ENCODE data around the gene TASP1. TPM values are rescaled to one million over a fixed set of nuclear protein-coding genes. Genes with fewer than 3 reads are reported as not detected.
"Not testable (repeated sequence)": the region's sequence is repeated elsewhere in the genome, so short reads cannot be mapped to it uniquely, and the experiment has no call there.

The TASP1 gene
- total RNA-seq, 1 experiment from 2014 or later = 25.9 TPM

DNA sequence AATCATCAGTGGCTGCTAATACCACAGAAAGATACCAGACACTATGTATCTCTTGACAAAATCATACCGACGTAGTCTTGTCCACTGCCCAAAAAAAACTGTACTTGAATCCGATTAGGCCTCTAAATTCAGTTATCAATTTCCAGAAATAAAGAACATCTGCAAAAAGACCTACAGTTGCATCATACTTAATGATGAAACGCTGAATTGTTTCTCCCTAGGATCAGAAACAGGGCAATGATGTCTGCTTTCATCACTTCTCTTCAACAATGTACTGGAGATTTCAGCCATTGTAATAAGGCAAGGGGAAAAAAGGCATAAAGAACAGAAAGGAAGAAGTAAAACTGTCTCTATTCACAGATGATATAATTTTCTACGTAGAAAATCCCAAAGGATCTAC, 152.0 kb downstream of the TASP1 start:
- H3K27me3 ChIP-seq (ENCODE audit: insufficient read depth, low read depth) = no peaks in the 10 kb centered on the region
- H3K36me3 ChIP-seq (ENCODE audit: low read depth) = no peaks in the 10 kb centered on the region
- no peaks in the 10 kb centered on the region for H3K79me2 ChIP-seq (ENCODE audit: low read depth)
- no peaks in the 10 kb centered on the region; the same call in 1 of the 2 replicates for H3K9me3 ChIP-seq (ENCODE audit: insufficient read depth, low read depth)
- intact Hi-C loops (cut with micrococcal nuclease; ENCODE audit: unreplicated experiment) = no loop called here
- no peaks in the 10 kb centered on the region for H4K20me1 ChIP-seq (ENCODE audit: insufficient read depth)
- H2AFZ ChIP-seq = no peak overlapping the region
- no peaks in the 10 kb centered on the region for H3K9me2 ChIP-seq (ENCODE audit: insufficient read depth)
- H3K4me2 ChIP-seq = no peak overlapping the region
- no TSS peak for BruUV-seq (replicated peaks)
- H3K4me1 ChIP-seq (replicated peaks; ENCODE audit: insufficient read depth) = no peaks in the 10 kb centered on the region
- H3K4me3 ChIP-seq = no peak overlapping the region
- no peak for DNase-seq
- ChIA-PET CTCF (no interaction called here), POLR2A (ENCODE audit: unreplicated experiment) (no interaction called here)
- H3F3A ChIP-seq (ENCODE audit: insufficient read depth, low read depth) = peaks cover 3% of the 10 kb centered on the region; the same call in 1 of the 2 replicates
- TF ChIP-seq EZH2 (IDR thresholded peaks at IDR 0.05; ENCODE audit: low read depth) = no peak
- TF ChIP-seq, protein P1, sequence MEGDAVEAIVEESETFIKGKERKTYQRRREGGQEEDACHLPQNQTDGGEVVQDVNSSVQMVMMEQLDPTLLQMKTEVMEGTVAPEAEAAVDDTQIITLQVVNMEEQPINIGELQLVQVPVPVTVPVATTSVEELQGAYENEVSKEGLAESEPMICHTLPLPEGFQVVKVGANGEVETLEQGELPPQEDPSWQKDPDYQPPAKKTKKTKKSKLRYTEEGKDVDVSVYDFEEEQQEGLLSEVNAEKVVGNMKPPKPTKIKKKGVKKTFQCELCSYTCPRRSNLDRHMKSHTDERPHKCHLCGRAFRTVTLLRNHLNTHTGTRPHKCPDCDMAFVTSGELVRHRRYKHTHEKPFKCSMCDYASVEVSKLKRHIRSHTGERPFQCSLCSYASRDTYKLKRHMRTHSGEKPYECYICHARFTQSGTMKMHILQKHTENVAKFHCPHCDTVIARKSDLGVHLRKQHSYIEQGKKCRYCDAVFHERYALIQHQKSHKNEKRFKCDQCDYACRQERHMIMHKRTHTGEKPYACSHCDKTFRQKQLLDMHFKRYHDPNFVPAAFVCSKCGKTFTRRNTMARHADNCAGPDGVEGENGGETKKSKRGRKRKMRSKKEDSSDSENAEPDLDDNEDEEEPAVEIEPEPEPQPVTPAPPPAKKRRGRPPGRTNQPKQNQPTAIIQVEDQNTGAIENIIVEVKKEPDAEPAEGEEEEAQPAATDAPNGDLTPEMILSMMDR (conservative IDR thresholded peaks at IDR 0.05) = no peak
- no peak overlapping the region; the same call in 1 of the 2 replicates for H3K27ac ChIP-seq

DNA sequence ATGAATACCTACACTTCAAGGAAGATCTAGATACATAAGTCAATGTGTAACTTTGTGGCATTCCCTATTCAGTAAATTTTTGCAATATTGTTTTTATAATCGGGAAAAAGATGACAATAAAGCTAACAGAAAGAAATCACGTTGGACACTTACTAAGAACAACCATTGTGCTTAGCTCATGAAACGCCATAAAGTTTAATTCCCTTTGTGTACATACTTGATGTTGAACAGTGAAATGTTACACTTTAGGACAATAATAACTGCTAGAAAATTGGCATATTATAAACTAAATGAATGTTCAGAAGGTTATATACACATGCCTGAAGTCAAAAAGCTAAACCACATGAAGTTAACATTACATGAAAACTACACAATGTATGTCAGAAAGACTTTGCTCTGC, 153.2 kb downstream of the TASP1 start:
- Histone ChIP-seq H3K9me2 (ENCODE audit: insufficient read depth) (no peaks in the 10 kb centered on the region), H3K9me3 (ENCODE audit: insufficient read depth, low read depth) (no peaks in the 10 kb centered on the region; the same call in 1 of the 2 replicates), H3K4me2 (no peak overlapping the region), H3K4me1 (replicated peaks; ENCODE audit: insufficient read depth) (no peaks in the 10 kb centered on the region), H3K27me3 (ENCODE audit: insufficient read depth, low read depth) (no peaks in the 10 kb centered on the region), H3K36me3 (ENCODE audit: low read depth) (peaks cover 4% of the 10 kb centered on the region; the same call in 1 of the 2 replicates), H2AFZ (no peak overlapping the region), H3K27ac (no peak overlapping the region), H3K4me3 (no peak overlapping the region), H3F3A (ENCODE audit: insufficient read depth, low read depth) (peaks cover 3% of the 10 kb centered on the region; the same call in 1 of the 2 replicates), H3K79me2 (ENCODE audit: low read depth) (no peaks in the 10 kb centered on the region), H4K20me1 (ENCODE audit: insufficient read depth) (no peaks in the 10 kb centered on the region)
- TF ChIP-seq EZH2 (IDR thresholded peaks at IDR 0.05; ENCODE audit: low read depth) = no peak
- TF ChIP-seq, protein P1 (conservative IDR thresholded peaks at IDR 0.05) = no peak
- ChIA-PET POLR2A (ENCODE audit: unreplicated experiment) (no interaction called here), CTCF (no interaction called here)
- intact Hi-C loops (cut with micrococcal nuclease; ENCODE audit: unreplicated experiment) = no loop called here
- no TSS peak for BruUV-seq (replicated peaks)
- DNase-seq = no peak

DNA sequence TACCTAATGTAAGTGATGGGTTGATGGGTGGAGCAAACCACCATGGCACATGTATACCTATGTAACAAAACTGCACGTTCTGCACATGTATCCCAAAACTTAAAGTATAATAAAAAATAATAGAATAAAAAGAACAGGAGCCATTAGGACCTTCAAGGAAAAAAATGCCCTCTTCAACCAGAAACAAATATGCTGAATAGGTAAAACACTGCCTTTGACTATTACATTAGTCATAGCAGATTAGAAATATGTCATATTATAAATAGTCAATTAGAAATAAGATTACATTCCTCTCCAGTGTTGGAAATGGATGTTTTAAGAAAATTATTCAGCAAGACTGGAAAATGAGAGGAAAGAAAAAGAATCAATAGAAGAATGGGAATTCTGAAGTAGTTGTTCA, 153.7 kb downstream of the TASP1 start:
- POLR2A ChIA-PET (ENCODE audit: unreplicated experiment); H3K4me2 ChIP-seq; H3K4me3 ChIP-seq; H3K4me1 ChIP-seq (replicated peaks; ENCODE audit: insufficient read depth); H3F3A ChIP-seq (ENCODE audit: insufficient read depth, low read depth); DNase-seq; H3K27me3 ChIP-seq (ENCODE audit: insufficient read depth, low read depth); BruUV-seq (replicated peaks); intact Hi-C loops (cut with micrococcal nuclease; ENCODE audit: unreplicated experiment); H3K27ac ChIP-seq; H2AFZ ChIP-seq; H3K36me3 ChIP-seq (ENCODE audit: low read depth); H3K79me2 ChIP-seq (ENCODE audit: low read depth); H4K20me1 ChIP-seq (ENCODE audit: insufficient read depth); H3K9me3 ChIP-seq (ENCODE audit: insufficient read depth, low read depth); H3K9me2 ChIP-seq (ENCODE audit: insufficient read depth); CTCF ChIA-PET: not testable (repeated sequence)

DNA sequence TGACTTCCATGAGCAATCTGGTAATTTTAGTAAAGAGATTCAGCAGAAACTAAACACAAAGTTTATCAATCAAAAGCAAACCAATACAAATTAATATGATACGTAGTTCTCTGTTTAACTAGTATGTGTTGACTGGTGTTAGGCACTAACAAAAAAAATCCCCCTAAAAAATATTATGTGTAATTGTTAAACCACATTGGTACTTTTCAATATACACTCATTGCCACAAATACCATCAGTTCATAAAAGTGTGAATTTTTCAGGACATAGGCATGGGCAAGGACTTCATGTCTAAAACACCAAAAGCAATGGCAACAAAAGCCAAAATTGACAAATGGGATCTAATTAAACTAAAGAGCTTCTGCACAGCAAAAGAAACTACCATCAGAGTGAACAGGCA, 155.3 kb downstream of the TASP1 start:
- H3K27me3 ChIP-seq (ENCODE audit: insufficient read depth, low read depth); H3K79me2 ChIP-seq (ENCODE audit: low read depth); H3K9me3 ChIP-seq (ENCODE audit: insufficient read depth, low read depth); BruUV-seq (replicated peaks); intact Hi-C loops (cut with micrococcal nuclease; ENCODE audit: unreplicated experiment); H3F3A ChIP-seq (ENCODE audit: insufficient read depth, low read depth); H3K4me1 ChIP-seq (replicated peaks; ENCODE audit: insufficient read depth); H4K20me1 ChIP-seq (ENCODE audit: insufficient read depth); H3K4me2 ChIP-seq; H3K36me3 ChIP-seq (ENCODE audit: low read depth); H3K27ac ChIP-seq; DNase-seq; H3K4me3 ChIP-seq; POLR2A ChIA-PET (ENCODE audit: unreplicated experiment); CTCF ChIA-PET; H3K9me2 ChIP-seq (ENCODE audit: insufficient read depth); H2AFZ ChIP-seq: not testable (repeated sequence)

Data from PC-9 (cell line).